Fibroblast of upper back skin (primary cell): Measurements from ENCODE around the gene PPEF1.
A peak's percentile ranks its signal among the peaks of the same experiment; 100 is the strongest.
"Not testable (repeated sequence)": the region's sequence is repeated elsewhere in the genome, so short reads cannot be mapped to it uniquely, and the experiment has no call there.

Experiments used
- DNase-seq: peaks from one replicate; pipeline ENCODE4 v3.0.0-alpha.2; 2013

PPEF1 gene

DNA sequence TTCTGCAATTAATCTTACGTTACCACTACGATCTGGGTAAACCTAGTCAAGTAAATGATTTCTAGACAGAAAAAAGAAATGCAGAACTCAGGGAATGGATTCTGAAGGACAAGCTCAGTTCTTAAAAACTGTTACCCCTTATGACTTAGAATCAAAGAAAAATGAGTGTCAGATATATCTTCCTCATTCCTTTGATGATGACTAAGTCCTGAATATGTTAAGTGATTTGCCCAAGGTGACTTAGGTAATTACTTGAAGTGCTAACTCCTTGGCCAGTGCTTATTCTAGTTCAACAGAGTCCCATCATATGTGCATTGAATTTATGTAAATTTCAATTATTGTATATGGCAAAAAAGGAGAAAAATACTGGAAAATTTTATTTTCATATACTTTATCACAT is 92.5 kb downstream of the PPEF1 start:
- DNase-seq: no peak

- DNase-seq: no peak
These were observed 102.2 kb downstream of the PPEF1 start for GRCh38 chrX:18809641-18810040.

DNA sequence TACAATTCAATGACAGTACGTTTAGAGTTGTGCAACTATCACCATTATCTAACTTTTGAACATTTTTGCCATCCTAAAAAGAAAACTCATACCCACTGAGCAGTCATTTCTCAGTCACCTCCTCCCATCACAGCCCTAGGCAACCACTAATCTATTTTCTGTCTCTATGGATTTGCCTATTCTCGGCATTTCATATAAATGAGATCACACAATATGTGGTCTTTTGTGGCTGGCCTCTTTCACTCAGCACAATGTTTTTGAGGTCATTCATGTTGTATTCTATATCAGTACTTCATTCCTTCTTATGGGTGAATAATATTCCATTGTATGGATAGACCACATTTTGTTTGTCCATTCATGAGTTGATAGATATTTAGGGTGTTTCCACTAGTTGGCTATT is 103.0 kb downstream of the PPEF1 start:
- no peak for DNase-seq

DNA sequence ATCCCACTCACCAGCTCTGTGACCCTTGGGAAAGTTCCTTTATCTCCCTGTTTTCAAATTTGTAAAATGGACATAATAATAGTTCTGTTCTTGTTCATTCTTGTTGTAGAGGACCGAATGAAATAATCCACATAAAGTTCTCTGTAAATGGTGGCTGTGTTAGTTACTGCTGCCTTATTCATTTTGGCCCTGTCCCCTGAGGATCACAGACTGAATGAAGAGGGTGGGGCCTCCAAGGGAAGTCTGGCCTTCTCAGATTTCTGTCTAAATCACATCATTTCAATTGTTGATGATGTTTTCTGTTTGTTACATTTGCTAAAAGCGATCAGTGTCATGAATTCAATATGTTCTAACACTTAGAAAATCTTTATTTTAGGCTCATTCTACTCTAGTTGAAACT is 117.9 kb downstream of the PPEF1 start:
- no peak for DNase-seq

- DNase-seq: peak; percentile 15
These were observed 121.5 kb downstream of the PPEF1 start for GRCh38 chrX:18828832-18829404.

- DNase-seq: peak; percentile 8
These were observed 125.8 kb downstream of the PPEF1 start for GRCh38 chrX:18833071-18833731.

DNA sequence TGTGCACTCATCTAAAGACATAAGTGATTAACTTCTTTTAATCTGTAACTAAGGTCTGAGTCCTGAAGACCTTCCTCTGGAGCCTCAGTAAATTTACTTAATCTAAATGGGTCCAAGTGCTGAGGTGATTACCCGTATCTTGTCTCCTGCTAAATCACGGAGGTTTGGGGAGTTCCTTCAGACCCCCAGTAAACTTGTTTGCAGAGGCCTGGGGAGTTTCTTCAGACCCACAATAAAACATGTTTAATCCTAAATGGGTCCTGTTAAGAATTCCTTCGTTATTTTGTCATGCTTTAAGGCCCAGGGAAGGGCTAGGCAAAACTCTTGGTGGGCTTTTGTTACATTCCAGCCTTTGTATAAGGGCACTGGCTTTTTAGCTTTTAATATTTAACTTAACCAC is 140.5 kb downstream of the PPEF1 start:
- DNase-seq: not testable (repeated sequence)

GRCh38 chrX:18855919-18856644 is 148.6 kb downstream of the PPEF1 start:
- DNase-seq: peak; percentile 62

DNA sequence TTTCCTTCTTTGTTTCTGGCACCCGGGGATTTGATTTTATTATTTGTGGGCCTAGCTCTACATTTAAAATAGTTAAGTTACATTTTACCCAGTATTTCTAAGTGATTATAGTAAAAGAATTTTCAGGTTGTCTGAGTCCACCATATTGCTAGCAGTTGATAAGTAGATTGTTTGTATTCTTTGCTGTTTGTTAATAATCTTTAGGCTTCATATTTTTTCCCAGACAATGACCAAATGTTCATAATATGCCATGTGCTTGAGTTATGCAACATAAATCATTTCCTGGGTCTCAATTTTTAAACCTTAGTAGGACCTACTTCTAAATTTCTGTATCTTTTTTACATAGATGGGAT is 149.2 kb downstream of the PPEF1 start:
- no peak for DNase-seq

DNA sequence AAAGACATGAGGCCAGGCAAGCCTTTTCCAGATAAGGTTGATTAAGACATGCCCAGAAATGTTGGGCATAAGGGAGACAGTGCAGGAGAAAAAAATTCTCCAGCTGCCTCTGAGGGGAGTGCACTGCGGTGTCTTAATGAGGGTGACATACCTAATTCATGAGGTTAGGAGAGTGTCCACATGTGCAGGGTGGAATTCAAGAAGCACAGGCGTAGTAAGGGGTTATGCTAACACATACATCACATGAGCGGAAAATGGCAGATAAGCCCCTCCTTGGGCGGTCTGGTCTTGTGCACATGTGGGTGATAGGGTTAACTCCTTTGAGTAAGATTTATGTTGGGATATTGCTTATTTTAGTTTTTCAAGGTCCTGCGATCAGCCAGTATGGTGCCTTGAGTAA is 154.1 kb downstream of the PPEF1 start:
- DNase-seq: no peak

DNA sequence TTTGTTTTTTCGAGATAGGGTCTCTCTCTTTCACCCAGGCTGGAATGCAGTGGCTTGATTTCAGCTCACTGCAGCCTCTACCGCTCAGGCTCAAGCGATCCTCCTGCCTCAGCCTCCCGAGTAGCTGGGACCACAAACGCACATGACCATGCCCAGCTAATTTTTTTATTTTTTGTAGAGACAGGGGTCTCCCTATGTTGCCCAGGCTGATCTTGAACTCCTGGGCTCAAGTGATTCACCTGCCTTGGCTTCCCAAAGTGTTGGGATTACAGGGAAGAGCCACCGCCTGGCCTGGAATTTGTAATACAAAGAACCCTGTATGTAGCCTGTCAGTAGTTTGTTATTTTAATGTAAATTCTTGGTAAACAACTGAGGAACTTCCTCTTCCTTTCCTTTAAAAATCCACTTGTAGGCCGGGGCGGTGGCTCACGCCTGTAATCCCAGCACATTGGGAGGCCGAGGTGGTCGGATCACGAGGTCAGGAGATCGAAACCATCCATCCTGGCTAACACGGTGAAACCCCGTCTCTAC is 157.0 kb downstream of the PPEF1 start:
- DNase-seq: no peak

DNA sequence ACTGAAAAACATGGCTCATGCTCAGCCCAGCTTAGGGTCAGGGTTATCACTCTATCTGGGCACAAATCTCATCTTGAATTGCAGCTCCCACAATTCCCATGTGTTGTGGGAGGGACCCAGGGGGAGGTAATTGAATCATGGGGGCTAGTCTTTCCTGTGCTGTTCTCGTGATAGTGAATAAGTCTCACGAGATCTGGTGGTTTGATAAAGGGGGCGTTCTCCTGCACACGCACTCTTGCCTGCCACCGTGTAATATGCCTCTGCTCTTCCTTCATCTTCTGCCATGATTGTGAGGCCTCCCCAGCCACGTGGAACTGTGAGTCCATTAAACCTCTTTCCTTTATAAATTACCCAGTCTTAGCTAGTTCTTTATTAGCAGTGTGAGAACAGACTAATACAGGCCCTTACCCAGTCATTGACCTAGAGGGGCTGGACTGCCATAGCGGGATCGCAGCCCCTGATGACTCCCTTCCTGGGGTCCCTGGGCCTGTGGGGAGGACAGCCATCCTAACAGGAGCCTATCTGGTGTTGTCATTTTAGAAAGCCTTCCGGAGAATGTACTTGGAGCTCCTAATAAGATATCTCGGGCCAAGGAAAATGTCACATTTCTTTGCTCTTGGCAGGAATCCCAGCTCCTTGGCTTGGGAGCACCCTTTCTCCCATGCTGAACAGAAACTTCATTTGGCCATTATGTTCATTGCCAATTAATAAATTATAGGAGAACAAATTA is 163.9 kb downstream of the PPEF1 start:
- DNase-seq: no peak

DNA sequence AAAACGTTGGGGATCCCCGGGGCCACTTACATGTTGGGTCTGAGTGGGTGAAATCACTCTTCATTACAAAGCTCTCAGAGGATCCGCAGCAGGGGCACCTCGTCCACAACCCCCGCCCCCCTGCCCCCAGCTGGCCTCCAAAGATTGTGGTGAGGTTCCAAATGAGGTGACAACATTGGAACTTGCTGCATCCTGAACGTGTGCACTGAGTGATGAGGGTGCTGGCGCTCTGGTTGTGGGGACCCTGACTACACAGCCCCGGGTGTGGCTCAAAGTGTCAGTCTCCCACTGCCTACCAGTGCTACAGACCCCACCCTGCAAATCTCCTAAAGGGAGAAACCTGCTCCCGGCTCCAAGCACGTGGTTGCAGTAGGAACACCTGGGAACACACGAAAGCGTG is 164.5 kb downstream of the PPEF1 start:
- no peak for DNase-seq

DNA sequence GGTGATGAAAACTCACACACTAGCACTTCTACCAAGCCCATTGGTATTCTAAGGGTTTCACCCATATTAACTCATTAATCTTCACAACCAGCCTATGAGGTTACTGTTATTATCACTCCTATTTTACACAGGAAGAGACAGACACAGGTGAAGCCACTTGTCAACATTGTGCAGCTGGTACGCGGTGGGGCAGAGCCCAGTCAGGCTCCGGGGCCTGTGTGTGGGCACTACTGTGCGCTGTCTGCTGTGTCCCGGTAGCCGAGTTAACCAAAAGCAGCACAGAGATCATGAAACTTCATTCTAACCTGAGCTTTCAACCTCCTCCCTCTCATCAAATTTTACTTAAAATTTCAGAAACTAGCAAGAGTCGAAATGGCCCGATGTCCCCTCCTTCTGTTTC is 165.2 kb downstream of the PPEF1 start:
- DNase-seq: no peak

- peak; percentile 80 for DNase-seq
These were observed 165.8 kb downstream of the PPEF1 start for GRCh38 chrX:18873189-18873791.

DNA sequence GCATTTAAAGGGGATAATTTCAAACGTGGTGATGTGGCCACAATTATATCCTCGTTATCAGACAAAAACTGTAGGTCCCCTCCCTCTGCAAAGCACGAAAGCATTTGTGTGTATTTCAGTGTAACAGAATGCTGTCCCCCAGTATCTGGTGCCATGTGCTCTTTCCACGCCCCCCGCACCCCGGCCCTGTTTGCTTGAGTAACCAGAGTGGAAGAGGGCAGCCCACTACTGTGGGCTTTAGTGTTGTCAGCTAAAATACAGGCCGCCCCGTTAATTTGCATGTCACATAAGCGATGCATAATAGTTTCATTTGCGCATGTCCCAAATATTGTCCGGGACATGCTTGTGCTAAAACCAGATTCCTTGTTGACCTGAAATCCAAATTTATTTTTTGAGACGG is 166.4 kb downstream of the PPEF1 start:
- no peak for DNase-seq

- DNase-seq: no peak
These were observed 167.3 kb downstream of the PPEF1 start for GRCh38 chrX:18874560-18875255.

DNA sequence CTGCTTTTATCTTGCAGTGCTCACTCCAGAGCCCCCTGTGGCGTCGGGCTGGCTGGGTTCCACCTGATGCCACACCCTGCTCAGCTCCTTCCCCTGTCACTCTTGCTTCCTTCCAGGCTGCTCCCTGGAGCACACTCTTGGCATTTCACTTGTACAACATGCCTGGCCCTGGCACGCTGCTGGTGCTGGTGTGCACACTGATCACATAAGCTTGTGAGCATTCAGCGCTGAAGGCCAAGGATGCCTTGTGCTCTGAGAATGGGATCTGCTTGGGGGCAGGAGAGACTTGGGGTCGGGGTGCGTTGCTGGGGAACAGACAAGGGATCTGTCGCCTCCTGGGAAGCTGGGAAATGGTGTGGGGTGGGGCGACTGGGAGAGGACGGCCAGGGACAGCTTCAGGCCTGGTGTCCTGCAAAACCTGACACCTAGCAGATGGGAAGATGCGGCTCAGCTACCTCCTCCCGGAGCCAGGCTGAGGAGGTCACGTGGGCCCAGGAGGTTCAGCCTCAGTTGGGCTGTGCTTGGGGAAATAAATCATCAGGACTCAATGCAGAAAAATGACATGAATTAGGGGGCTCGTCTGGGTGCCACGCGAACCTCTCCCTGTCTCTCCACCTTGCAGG is 167.9 kb downstream of the PPEF1 start:
- DNase-seq: no peak

DNA sequence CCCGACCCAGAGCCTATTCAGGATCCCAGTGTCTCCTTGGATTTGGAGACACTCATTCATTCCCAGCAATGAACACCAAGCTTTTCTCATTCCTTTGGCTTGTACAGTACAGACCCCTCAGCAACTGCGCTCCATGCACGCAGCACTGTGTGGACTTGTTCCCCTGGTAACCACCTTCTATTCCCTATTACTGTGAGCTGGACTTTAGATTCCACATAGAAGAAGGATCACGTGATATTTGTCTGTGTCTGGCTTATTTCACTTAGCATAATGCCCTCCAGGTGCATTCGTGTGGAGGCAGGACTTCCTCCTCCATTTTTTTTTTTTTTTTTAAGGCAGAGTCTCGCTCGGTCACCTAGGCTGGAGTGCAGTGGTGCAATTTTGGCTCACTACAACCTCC is 170.0 kb downstream of the PPEF1 start:
- DNase-seq: no peak
